GM12801 (cell line): ENCODE data around the gene TMEM267.

ENCODE experiments used
- CTCF ChIP-seq: IDR thresholded peaks from one replicate; pipeline ENCODE4 v1.5.1; 2011; ENCODE audit warnings: control low read depth; ENCODE audit not compliant: insufficient read length; ENCODE audit errors: extremely low read depth

Gene TMEM267

GRCh38 chr5:43482490-43483297, 971 bp downstream of the TMEM267 start:
- no peak for TF ChIP-seq CTCF

GRCh38 chr5:43469671-43470391, 13.8 kb downstream of the TMEM267 start:
- TF ChIP-seq CTCF, result no peak

- TF ChIP-seq CTCF, result no peak
Observed at GRCh38 chr5:43467100-43467499, 16.6 kb downstream of the TMEM267 start.

GRCh38 chr5:43461066-43461465, 22.6 kb downstream of the TMEM267 start:
- no peak for TF ChIP-seq CTCF

- TF ChIP-seq CTCF, result no peak
Observed at GRCh38 chr5:43456556-43456955, 27.1 kb downstream of the TMEM267 start.

- TF ChIP-seq CTCF, result no peak
Observed at GRCh38 chr5:43437062-43437660, 46.5 kb downstream of the TMEM267 start.

- no peak for TF ChIP-seq CTCF
Observed at GRCh38 chr5:43433382-43433781, 50.3 kb downstream of the TMEM267 start.
